ENCODE data around the gene GDPD3.

The GDPD3 gene

GRCh38 chr16:30063893-30064728 lies 49.2 kb downstream of the GDPD3 start:
- H3K4me3 ChIP-seq: peak overlapping the region; percentile 98 to 99
- peak; percentile 88 to 92 for DNase-seq
- H3K9me3 ChIP-seq: no peaks in the 10 kb centered on the region
- peaks cover 0 to 54% (median 40%) of the 10 kb centered on the region in 4 donors for H3K4me1 ChIP-seq
- no peaks in the 10 kb centered on the region for H3K27me3 ChIP-seq
- peaks cover 22 to 26% (median 22%) of the 10 kb centered on the region in 3 donors for H3K36me3 ChIP-seq
- H3K27ac ChIP-seq: peak overlapping the region; percentile 96 to 97
- TF ChIP-seq, protein P1, sequence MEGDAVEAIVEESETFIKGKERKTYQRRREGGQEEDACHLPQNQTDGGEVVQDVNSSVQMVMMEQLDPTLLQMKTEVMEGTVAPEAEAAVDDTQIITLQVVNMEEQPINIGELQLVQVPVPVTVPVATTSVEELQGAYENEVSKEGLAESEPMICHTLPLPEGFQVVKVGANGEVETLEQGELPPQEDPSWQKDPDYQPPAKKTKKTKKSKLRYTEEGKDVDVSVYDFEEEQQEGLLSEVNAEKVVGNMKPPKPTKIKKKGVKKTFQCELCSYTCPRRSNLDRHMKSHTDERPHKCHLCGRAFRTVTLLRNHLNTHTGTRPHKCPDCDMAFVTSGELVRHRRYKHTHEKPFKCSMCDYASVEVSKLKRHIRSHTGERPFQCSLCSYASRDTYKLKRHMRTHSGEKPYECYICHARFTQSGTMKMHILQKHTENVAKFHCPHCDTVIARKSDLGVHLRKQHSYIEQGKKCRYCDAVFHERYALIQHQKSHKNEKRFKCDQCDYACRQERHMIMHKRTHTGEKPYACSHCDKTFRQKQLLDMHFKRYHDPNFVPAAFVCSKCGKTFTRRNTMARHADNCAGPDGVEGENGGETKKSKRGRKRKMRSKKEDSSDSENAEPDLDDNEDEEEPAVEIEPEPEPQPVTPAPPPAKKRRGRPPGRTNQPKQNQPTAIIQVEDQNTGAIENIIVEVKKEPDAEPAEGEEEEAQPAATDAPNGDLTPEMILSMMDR (IDR thresholded peaks at IDR 0.05): peak; percentile 31 to 33
- intact Hi-C loops (cut with DNase I; ENCODE audit: low total_unique reads): no loop called here

DNA sequence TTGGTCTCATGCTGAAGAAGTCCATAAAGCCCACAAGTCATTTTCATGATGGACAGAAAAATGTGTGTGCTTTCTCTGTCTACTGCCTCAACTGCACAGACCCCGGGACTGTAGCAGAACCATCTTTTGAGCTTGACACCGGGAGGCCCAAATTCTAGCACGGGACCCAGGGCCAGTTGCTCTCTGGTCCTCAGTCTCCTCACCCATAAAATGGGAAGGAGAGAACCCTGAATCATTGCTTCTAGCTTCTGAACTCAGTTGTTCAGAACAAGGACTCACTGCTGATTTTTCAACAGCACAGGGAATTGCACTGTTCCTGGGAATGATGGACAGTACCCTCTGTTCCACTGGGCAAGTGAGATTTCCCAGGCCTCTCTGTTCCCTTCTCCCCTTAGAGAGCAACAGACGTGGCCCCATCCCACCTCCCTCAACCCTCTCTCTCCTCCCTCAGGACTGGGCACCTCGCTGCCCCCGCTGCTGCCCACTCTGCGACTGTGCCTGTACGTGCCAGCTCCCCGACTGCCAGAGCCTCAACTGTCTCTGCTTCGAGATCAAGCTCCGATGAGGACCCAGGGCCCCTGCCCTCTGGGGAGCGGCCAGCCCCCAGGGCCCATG lies 50.0 kb downstream of the GDPD3 start:
- H3K27me3 ChIP-seq: no peaks in the 10 kb centered on the region
- H3K27ac ChIP-seq: peak overlapping the region; percentile 96 to 97
- H3K36me3 ChIP-seq: peaks cover 15 to 18% (median 15%) of the 10 kb centered on the region in 3 donors
- H3K4me3 ChIP-seq: peak overlapping the region; percentile 98 to 99
- peaks cover 0 to 48% (median 32%) of the 10 kb centered on the region in 4 donors for H3K4me1 ChIP-seq
- DNase-seq: no peak
- intact Hi-C loops (cut with DNase I; ENCODE audit: low total_unique reads): no loop called here
- H3K9me3 ChIP-seq: no peaks in the 10 kb centered on the region
- TF ChIP-seq, protein P1 (IDR thresholded peaks at IDR 0.05): no peak

DNA sequence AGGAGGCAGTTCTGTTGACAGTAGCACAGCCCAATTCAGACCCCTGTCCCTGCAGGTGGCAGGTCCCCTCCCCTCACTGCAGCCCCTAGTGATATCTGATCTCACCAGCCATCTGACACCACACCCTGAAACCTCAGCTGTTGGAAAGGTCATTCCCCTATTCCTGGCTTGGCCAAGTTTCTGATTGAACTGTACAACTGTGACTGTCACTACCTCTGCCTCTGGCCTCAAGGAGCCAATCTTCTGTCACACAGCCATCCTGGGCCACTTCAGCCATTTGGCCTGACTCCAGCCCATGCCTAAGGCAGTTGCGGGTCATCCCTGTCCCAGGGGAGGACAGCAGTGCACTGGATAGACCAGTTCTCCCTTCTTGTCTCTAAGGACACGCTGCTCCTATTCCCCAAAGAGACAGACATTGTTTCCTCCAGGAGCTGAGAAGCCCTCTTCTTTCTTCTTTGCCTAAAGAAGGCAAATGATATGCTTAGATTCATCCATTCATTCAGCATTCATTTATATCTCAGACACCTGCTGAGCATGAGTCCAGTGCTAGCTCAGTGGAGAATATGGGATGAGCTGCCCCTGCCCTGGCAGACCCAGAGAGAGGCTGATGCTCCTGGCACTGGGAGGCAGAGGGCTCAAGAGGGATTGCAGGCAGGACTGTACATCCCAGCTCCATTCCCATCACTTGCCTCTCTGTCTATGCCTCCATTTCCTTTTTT lies 52.3 kb downstream of the GDPD3 start:
- Histone ChIP-seq H3K9me3 (no peaks in the 10 kb centered on the region), H3K27ac (no peak overlapping the region), H3K27me3 (no peaks in the 10 kb centered on the region), H3K4me1 (peaks cover 0 to 26% (median 14%) of the 10 kb centered on the region in 4 donors), H3K4me3 (no peak overlapping the region), H3K36me3 (no peaks in the 10 kb centered on the region)
- DNase-seq: no peak
- TF ChIP-seq, protein P1 (IDR thresholded peaks at IDR 0.05): no peak
- intact Hi-C loops (cut with DNase I; ENCODE audit: low total_unique reads): no loop called here

GRCh38 chr16:30060346-30060745 lies 53.0 kb downstream of the GDPD3 start:
- H3K4me1 ChIP-seq: peaks cover 0 to 27% (median 14%) of the 10 kb centered on the region in 4 donors
- intact Hi-C loops (cut with DNase I; ENCODE audit: low total_unique reads): no loop called here
- no peaks in the 10 kb centered on the region for H3K27me3 ChIP-seq
- no peak overlapping the region for H3K27ac ChIP-seq
- H3K4me3 ChIP-seq: no peak overlapping the region
- TF ChIP-seq, protein P1 (IDR thresholded peaks at IDR 0.05): no peak
- DNase-seq: no peak
- no peaks in the 10 kb centered on the region for H3K9me3 ChIP-seq
- no peaks in the 10 kb centered on the region for H3K36me3 ChIP-seq

DNA sequence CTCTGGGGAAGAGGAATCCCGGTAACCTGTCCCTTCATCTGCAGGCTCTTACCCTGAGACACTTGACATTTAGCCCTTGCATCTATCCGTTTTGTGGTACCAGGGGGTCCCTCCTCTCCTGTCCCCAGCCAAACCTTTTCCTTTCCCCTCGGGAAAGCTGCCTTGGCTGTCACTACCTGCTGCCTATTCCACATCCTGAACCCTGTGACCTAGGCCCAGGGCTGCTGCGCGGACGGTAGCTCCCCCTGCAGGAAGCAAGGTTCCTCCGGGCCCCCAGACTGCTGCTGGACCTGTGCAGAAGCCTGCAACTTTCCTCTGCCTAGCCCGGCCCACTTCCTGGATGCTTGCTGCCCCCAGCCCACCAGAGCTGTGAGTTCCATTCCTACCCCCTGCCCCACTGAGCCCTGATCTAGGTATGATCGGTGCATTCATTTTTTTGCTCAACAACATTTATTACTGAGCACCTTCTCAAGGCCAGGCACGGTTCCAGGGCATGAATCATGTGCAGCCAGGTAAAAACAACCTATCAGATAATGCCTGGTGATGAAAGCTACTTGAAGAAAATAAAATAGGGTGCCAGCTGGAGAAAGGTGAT lies 58.3 kb downstream of the GDPD3 start:
- intact Hi-C loops (cut with DNase I; ENCODE audit: low total_unique reads): no loop called here
- DNase-seq: no peak
- no peaks in the 10 kb centered on the region for H3K27me3 ChIP-seq
- peaks cover 0 to 33% (median 14%) of the 10 kb centered on the region in 4 donors for H3K4me1 ChIP-seq
- no peak overlapping the region for H3K4me3 ChIP-seq
- TF ChIP-seq, protein P1 (IDR thresholded peaks at IDR 0.05): peak in 1 of 2 experiments; percentile 6
- H3K36me3 ChIP-seq: no peaks in the 10 kb centered on the region
- no peaks in the 10 kb centered on the region for H3K9me3 ChIP-seq
- H3K27ac ChIP-seq: no peak overlapping the region
